DOHH2 (cell line): ENCODE results near the gene SIAH2.

Experiments used
- H3F3A ChIP-seq: fragments of 200-600 bp; sonication (generic), shearing (Covaris generic); 2 replicates; pipeline ENCODE4 v1.6.0; 2016; ENCODE audit warnings: antibody characterized with exemption, mild to moderate bottlenecking; ENCODE audit not compliant: control insufficient read depth, insufficient read depth
- H3K27ac ChIP-seq: fragments of 200-600 bp; sonication (generic); 2 replicates; pipeline ENCODE4 v1.5.1; 2014; ENCODE audit warnings: low read depth, mild to moderate bottlenecking, low read length, moderate library complexity
- H3K27me3 ChIP-seq: fragments of 200-600 bp; sonication (generic); 2 replicates; pipeline ENCODE4 v1.6.1; 2014; ENCODE audit warnings: mild to moderate bottlenecking, low read length, mixed read lengths; ENCODE audit not compliant: control insufficient read depth
- H3K36me3 ChIP-seq: fragments of 200-600 bp; sonication (generic); 2 replicates; pipeline ENCODE4 v1.6.1; 2014; ENCODE audit warnings: mild to moderate bottlenecking, low read length, moderate library complexity, mixed read lengths; ENCODE audit not compliant: control insufficient read depth
- H3K4me1 ChIP-seq: fragments of 200-600 bp; sonication (generic); 2 replicates; pipeline ENCODE4 v1.6.1; 2014; ENCODE audit warnings: mild to moderate bottlenecking, low read length, mixed read lengths; ENCODE audit not compliant: control insufficient read depth
- H3K4me2 ChIP-seq: fragments of 200-600 bp; sonication (generic); 2 replicates; pipeline ENCODE4 v1.6.0; 2014; ENCODE audit warnings: mild to moderate bottlenecking, low read length, moderate library complexity
- H3K4me3 ChIP-seq: fragments of 200-600 bp; sonication (generic); 2 replicates; pipeline ENCODE4 v1.5.1; 2014; ENCODE audit warnings: mild to moderate bottlenecking, low read length, mixed read lengths
- H3K79me2 ChIP-seq: fragments of 200-600 bp; sonication (generic); 2 replicates; pipeline ENCODE4 v1.6.1; 2014; ENCODE audit warnings: mild to moderate bottlenecking, low read length, mixed read lengths; ENCODE audit not compliant: control insufficient read depth
- H3K9me2 ChIP-seq: fragments of 200-600 bp; sonication (generic); replicated peaks from 2 replicates; pipeline ENCODE4 v1.6.1; 2014; ENCODE audit warnings: mild to moderate bottlenecking, low read length, mixed read lengths; ENCODE audit not compliant: control insufficient read depth
- H3K9me3 ChIP-seq: fragments of 200-600 bp; sonication (generic); 2 replicates; pipeline ENCODE4 v1.6.1; 2014; ENCODE audit warnings: antibody characterized with exemption, low read length, mixed read lengths; ENCODE audit not compliant: control insufficient read depth, insufficient read depth
- H4K20me1 ChIP-seq: fragments of 200-600 bp; sonication (generic); 2 replicates; pipeline ENCODE4 v1.6.0; 2014; ENCODE audit warnings: low read depth, mild to moderate bottlenecking, antibody characterized with exemption, low read length, moderate library complexity; ENCODE audit not compliant: control insufficient read depth, insufficient read depth
- CTCF ChIP-seq: fragments of 200-600 bp; sonication (generic); IDR thresholded peaks from one replicate; pipeline ENCODE4 v1.5.1; 2014; ENCODE audit warnings: antibody characterized with exemption, mild to moderate bottlenecking, low read depth, low read length; ENCODE audit not compliant: poor library complexity, severe bottlenecking
- EZH2phosphoT487 ChIP-seq: fragments of 200-600 bp; sonication (generic); IDR thresholded peaks from 2 replicates; pipeline ENCODE4 v1.6.1; 2017; ENCODE audit warnings: borderline replicate concordance, mild to moderate bottlenecking, antibody characterized with exemption, low read length, moderate library complexity, mixed read lengths

Gene SIAH2

GRCh38 chr3:150755902-150756301 is 7.1 kb downstream of the SIAH2 start:
- Histone ChIP-seq H3K27me3 (peaks cover 8% of the 10 kb centered on the region), H3F3A (peaks cover 7% of the 10 kb centered on the region; the same call in 1 of the 2 replicates), H3K36me3 (no peaks in the 10 kb centered on the region), H3K4me3 (no peak overlapping the region), H3K27ac (no peak overlapping the region), H4K20me1 (peaks cover 13% of the 10 kb centered on the region), H3K4me2 (no peak overlapping the region), H3K9me2 (no peaks in the 10 kb centered on the region), H3K9me3 (no peaks in the 10 kb centered on the region), H3K79me2 (peaks cover 4% of the 10 kb centered on the region; the same call in 1 of the 2 replicates), H3K4me1 (peaks cover 15% of the 10 kb centered on the region)
- no peak for TF ChIP-seq CTCF
- TF ChIP-seq EZH2phosphoT487 = no peak

- Histone ChIP-seq H3K27ac (no peak overlapping the region), H3K9me3 (no peaks in the 10 kb centered on the region), H3K36me3 (no peaks in the 10 kb centered on the region), H3K9me2 (no peaks in the 10 kb centered on the region), H3K4me1 (peaks cover 5% of the 10 kb centered on the region), H3K4me3 (no peak overlapping the region), H3K4me2 (no peak overlapping the region), H3K27me3 (peaks cover 3% of the 10 kb centered on the region), H4K20me1 (peaks cover 9% of the 10 kb centered on the region; the same call in 1 of the 2 replicates), H3K79me2 (peaks cover 4% of the 10 kb centered on the region; the same call in 1 of the 2 replicates), H3F3A (no peaks in the 10 kb centered on the region)
- TF ChIP-seq CTCF = no peak
- TF ChIP-seq EZH2phosphoT487 = no peak
Measured at GRCh38 chr3:150754896-150755295, 8.1 kb downstream of the SIAH2 start.

- H3K27ac ChIP-seq = no peak overlapping the region
Measured at GRCh38 chr3:150751781-150752263, 11.1 kb downstream of the SIAH2 start.

More at GRCh38 chr3:150751781-150752263, 11.1 kb downstream of the SIAH2 start:
- H3K9me3 ChIP-seq = no peaks in the 10 kb centered on the region
- H3K4me1 ChIP-seq = no peaks in the 10 kb centered on the region
- no peaks in the 10 kb centered on the region for H3K9me2 ChIP-seq
- H3K79me2 ChIP-seq = no peaks in the 10 kb centered on the region; the same call in none of the 2 replicates
- no peaks in the 10 kb centered on the region; the same call in 1 of the 2 replicates for H3F3A ChIP-seq
- H3K4me2 ChIP-seq = no peak overlapping the region
- peaks cover 3% of the 10 kb centered on the region; the same call in 1 of the 2 replicates for H3K27me3 ChIP-seq
- TF ChIP-seq EZH2phosphoT487 (no peak), CTCF (no peak)
- no peaks in the 10 kb centered on the region for H4K20me1 ChIP-seq
- H3K36me3 ChIP-seq = no peaks in the 10 kb centered on the region
- no peak overlapping the region for H3K4me3 ChIP-seq
